Panc1 (cell line): Measurements from ENCODE around the gene KIAA1671. TPM values are rescaled to one million over a fixed set of nuclear protein-coding genes. Genes with fewer than 3 reads are reported as not detected.
"Not testable (repeated sequence)": the region's sequence is repeated elsewhere in the genome, so short reads cannot be mapped to it uniquely, and the experiment has no call there.

ENCODE experiments used
- ATAC-seq: fragments of 200-7000 bp; cut with Tn5 transposase; 2 replicates; pipeline ENCODE4 v1.9.1; 2020; ENCODE audit warnings: mild to moderate bottlenecking, moderate library complexity
- BruUV-seq: library from RNA; stranded (reverse); fragments of 400-500 nt; replicated peaks from 2 replicates; lab custom pipeline; 2021; lab: Mats Ljungman, UMichigan
- CTCF ChIA-PET: fragments of 300-600 bp; sonication (Branson Sonifier 250); formaldehyde crosslinking; loops from one replicate; lab custom pipeline; 2022; ENCODE audit warnings: antibody characterized with exemption; lab: Charles Lee
- POLR2A ChIA-PET: fragments of 300-600 bp; sonication (Branson Sonifier 250); formaldehyde crosslinking; loops from one replicate; lab custom pipeline; 2022; ENCODE audit warnings: antibody characterized with exemption; lab: Charles Lee
- DNase-seq: peaks from one replicate; pipeline ENCODE4 v3.0.0-alpha.2; 2010; ENCODE audit warnings: low read depth, low spot score
- H3K27ac ChIP-seq: 2 replicates; pipeline ENCODE4 v1.5.1; 2011; ENCODE audit warnings: mild to moderate bottlenecking, low read length, inconsistent platforms
- H3K27me3 ChIP-seq: fragments of 200-500 bp; sonication (Bioruptor generic); 2 replicates; pipeline ENCODE4 v1.6.0; 2014; ENCODE audit warnings: low read length, inconsistent platforms; ENCODE audit not compliant: control insufficient read depth, insufficient read depth
- H3K36me3 ChIP-seq: fragments of 200-500 bp; sonication (Bioruptor generic); 2 replicates; pipeline ENCODE4 v1.5.1; 2014; ENCODE audit warnings: inconsistent platforms, mild to moderate bottlenecking, low read length, moderate library complexity; ENCODE audit not compliant: control insufficient read depth, insufficient read depth
- H3K4me1 ChIP-seq: 2 replicates; pipeline ENCODE4 v1.5.1; 2011; ENCODE audit warnings: inconsistent platforms, mild to moderate bottlenecking, low read length, moderate library complexity; ENCODE audit not compliant: control insufficient read depth, insufficient read depth
- H3K4me3 ChIP-seq, 2 experiments: 2 replicates each; pipeline ENCODE4 v1.5.1; 2011 to 2012; ENCODE audit warnings: low read depth in 2 of 2, low read length in 2 of 2, mild to moderate bottlenecking in 2 of 2, inconsistent platforms in 1 of 2, moderate library complexity in 1 of 2
- H3K9me3 ChIP-seq: fragments of 200-500 bp; sonication (Bioruptor generic); 2 replicates; pipeline ENCODE4 v1.5.1; 2014; ENCODE audit warnings: low read depth, mild to moderate bottlenecking, inconsistent platforms, low read length, moderate library complexity; ENCODE audit not compliant: control insufficient read depth, insufficient read depth
- REST ChIP-seq, 2 experiments: IDR thresholded peaks; 2 replicates each; pipeline ENCODE4 v1.6.1; 2011 to 2012; ENCODE audit warnings: low read depth in 2 of 2, control low read depth in 1 of 2, low read length in 1 of 2, mild to moderate bottlenecking in 1 of 2, moderate library complexity in 1 of 2; ENCODE audit not compliant: insufficient read depth in 1 of 2
- SIN3A ChIP-seq: IDR thresholded peaks from 2 replicates; pipeline ENCODE4 v1.6.1; 2012; ENCODE audit warnings: low read depth, mild to moderate bottlenecking, low read length, moderate library complexity, borderline replicate concordance; ENCODE audit not compliant: insufficient read depth
- in situ Hi-C: cut with HindIII; loops from 2 replicates; pipeline ENCODE4 v1.10.0; 2016; ENCODE audit warnings: low sequenced_read_pairs, low pct_unique_long_range_greater_than_20kb
- intact Hi-C: fragments of 100-400 bp; cut with micrococcal nuclease; formaldehyde crosslinking; loops from one replicate; pipeline ENCODE4 v1.10.0; 2022; ENCODE audit not compliant: unreplicated experiment
- total RNA-seq: library from RNA; stranded (reverse); gene quantifications from one replicate; pipeline ENCODE4 v1.2.1, GENCODE V29; 2021; ENCODE audit not compliant: unreplicated experiment
- TF ChIP-seq, protein P1 (sequence below): fragments of 450-650 bp; IDR thresholded peaks from 2 replicates; pipeline ENCODE4 v1.5.1; 2017; ENCODE audit warnings: mild to moderate bottlenecking

Gene KIAA1671
- total RNA-seq, 1 experiment from 2014 or later: 48.1 TPM

DNA sequence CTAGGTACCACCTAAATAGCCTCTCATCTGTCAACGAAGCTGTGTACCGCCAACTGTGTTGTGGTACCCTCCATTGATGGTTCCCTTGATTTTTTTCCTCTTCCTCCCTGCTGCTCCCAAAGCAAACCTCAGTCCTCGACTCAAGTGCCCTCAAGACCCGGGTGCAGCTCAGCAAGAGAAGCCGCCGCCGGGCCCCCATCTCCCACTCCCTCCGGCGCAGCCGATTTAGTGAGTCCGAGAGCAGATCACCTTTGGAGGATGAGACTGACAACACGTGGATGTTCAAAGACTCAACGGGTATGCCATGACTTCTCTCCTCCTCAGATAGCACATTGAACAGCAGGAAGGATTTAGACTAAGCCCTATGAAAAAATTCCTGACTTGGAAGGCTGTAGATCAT lies 224.7 kb downstream of the KIAA1671 start:
- Histone ChIP-seq H3K27me3 (no peaks in the 10 kb centered on the region), H3K27ac (no peak overlapping the region), H3K4me3 (no peak overlapping the region), H3K4me1 (no peaks in the 10 kb centered on the region), H3K36me3 (no peaks in the 10 kb centered on the region; the same call in 1 of the 2 replicates), H3K9me3 (no peaks in the 10 kb centered on the region)
- TF ChIP-seq, protein P1, sequence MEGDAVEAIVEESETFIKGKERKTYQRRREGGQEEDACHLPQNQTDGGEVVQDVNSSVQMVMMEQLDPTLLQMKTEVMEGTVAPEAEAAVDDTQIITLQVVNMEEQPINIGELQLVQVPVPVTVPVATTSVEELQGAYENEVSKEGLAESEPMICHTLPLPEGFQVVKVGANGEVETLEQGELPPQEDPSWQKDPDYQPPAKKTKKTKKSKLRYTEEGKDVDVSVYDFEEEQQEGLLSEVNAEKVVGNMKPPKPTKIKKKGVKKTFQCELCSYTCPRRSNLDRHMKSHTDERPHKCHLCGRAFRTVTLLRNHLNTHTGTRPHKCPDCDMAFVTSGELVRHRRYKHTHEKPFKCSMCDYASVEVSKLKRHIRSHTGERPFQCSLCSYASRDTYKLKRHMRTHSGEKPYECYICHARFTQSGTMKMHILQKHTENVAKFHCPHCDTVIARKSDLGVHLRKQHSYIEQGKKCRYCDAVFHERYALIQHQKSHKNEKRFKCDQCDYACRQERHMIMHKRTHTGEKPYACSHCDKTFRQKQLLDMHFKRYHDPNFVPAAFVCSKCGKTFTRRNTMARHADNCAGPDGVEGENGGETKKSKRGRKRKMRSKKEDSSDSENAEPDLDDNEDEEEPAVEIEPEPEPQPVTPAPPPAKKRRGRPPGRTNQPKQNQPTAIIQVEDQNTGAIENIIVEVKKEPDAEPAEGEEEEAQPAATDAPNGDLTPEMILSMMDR: no peak
- TF ChIP-seq REST (IDR thresholded peaks at IDR 0.05; ENCODE audit: insufficient read depth in 1 of 2, low read depth in 2 of 2, low read length in 1 of 2): no peak
- no peak for TF ChIP-seq SIN3A
- no peak for DNase-seq
- no peak for ATAC-seq
- in situ Hi-C loops (no loop called here), intact Hi-C loops (no loop called here)
- ChIA-PET POLR2A (no interaction called here), CTCF (no interaction called here)
- BruUV-seq: no TSS peak

GRCh38 chr22:25177895-25178294 lies 225.4 kb downstream of the KIAA1671 start:
- no peaks in the 10 kb centered on the region for H3K27me3 ChIP-seq
- in situ Hi-C loops: no loop called here
- ATAC-seq (no peak), DNase-seq (no peak)
- no peak for TF ChIP-seq SIN3A
- ChIA-PET CTCF (no interaction called here), POLR2A (no interaction called here)
- no TSS peak for BruUV-seq
- no peak overlapping the region for H3K27ac ChIP-seq
- intact Hi-C loops: no loop called here
- no peaks in the 10 kb centered on the region for H3K9me3 ChIP-seq
- no peak overlapping the region for H3K4me3 ChIP-seq
- no peaks in the 10 kb centered on the region for H3K4me1 ChIP-seq
- H3K36me3 ChIP-seq: no peaks in the 10 kb centered on the region; the same call in 1 of the 2 replicates

DNA sequence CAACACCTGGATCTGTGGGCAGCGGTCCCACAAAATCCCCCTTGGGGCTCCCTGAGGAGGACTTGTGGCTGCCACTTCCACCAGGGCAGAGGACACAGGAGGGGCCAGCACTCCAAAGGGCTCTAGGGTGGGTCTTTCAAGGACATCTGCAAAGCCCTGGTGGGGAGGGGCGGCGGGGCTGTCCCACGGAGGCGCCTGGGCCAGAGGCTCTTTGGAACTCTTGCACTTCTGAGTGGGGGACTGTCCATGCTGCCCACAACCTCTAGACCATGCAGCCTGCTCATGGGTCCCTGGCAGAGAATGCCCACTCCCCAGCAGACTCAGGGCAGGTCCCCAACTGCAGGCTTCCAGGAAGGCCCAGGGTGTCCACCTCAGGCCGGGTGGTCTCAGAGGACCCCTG lies 225.8 kb downstream of the KIAA1671 start:
- ATAC-seq, POLR2A ChIA-PET, H3K4me1 ChIP-seq, H3K4me3 ChIP-seq, H3K27ac ChIP-seq, H3K27me3 ChIP-seq, H3K9me3 ChIP-seq, in situ Hi-C loops, H3K36me3 ChIP-seq, CTCF ChIA-PET, BruUV-seq, DNase-seq, intact Hi-C loops: not testable (repeated sequence)

- H3K4me3 ChIP-seq, BruUV-seq, intact Hi-C loops, H3K27ac ChIP-seq, H3K36me3 ChIP-seq, DNase-seq, POLR2A ChIA-PET, CTCF ChIA-PET, in situ Hi-C loops, H3K27me3 ChIP-seq, ATAC-seq, H3K9me3 ChIP-seq, H3K4me1 ChIP-seq: not testable (repeated sequence)
Measured at GRCh38 chr22:25178869-25179631, 226.5 kb downstream of the KIAA1671 start.
